Stomach (tissue), 9 donors: ENCODE measurements around the gene PLCB1. TPM values are rescaled to one million over a fixed set of nuclear protein-coding genes. Genes with fewer than 3 reads are reported as not detected.

Source experiments
- DNase-seq, 2 donors: peaks; one replicate each; pipeline versions ENCODE4 v3.0.0 to v3.0.0-alpha.2; 2013 to 2019
- H3K27ac ChIP-seq, 5 donors: fragments of 200-600 bp in 4 of 5; sonication (generic) in 4 of 5; one replicate each; pipeline ENCODE4 v1.5.1; 2013 to 2019; ENCODE audit warnings: mild to moderate bottlenecking in 1 of 5, moderate library complexity in 1 of 5
- H3K27me3 ChIP-seq, 3 donors: fragments of 200-600 bp; sonication (generic); one replicate each; pipeline ENCODE4 v1.5.1; 2017 to 2019; ENCODE audit warnings: mixed run types in 1 of 3
- H3K36me3 ChIP-seq, 4 donors: fragments of 200-600 bp; sonication (generic); 1 replicate in 3 of 4; 2 replicates in 1 of 4; pipeline ENCODE4 v1.5.1; 2016 to 2019
- H3K4me1 ChIP-seq, 4 donors: fragments of 200-600 bp; sonication (generic); one replicate each; pipeline ENCODE4 v1.5.1; 2016 to 2019
- H3K4me3 ChIP-seq, 4 donors: fragments of 200-600 bp; sonication (generic) in 3 of 4; one replicate each; pipeline ENCODE4 v1.5.1; 2016 to 2019; ENCODE audit warnings: mild to moderate bottlenecking in 1 of 4
- H3K9me3 ChIP-seq, 4 donors: fragments of 200-600 bp; sonication (generic); one replicate each; pipeline ENCODE4 v1.5.1; 2016 to 2019
- EP300 ChIP-seq: sonication (generic); formaldehyde crosslinking; IDR thresholded peaks from one replicate; pipeline ENCODE4 v1.6.1; 2017; ENCODE audit warnings: antibody characterized with exemption
- POLR2A ChIP-seq, 4 donors: fragments of 450-650 bp; IDR thresholded peaks; one replicate each; pipeline ENCODE4 v1.6.1; 2016; ENCODE audit warnings: antibody characterized with exemption in 4 of 4, control low read depth in 2 of 4, mild to moderate bottlenecking in 1 of 4, moderate library complexity in 1 of 4
- POLR2AphosphoS5 ChIP-seq, 3 donors: sonication (generic); formaldehyde crosslinking; IDR thresholded peaks; one replicate each; pipeline ENCODE4 v1.6.1; 2016; ENCODE audit warnings: antibody characterized with exemption in 3 of 3
- WGBS, 5 donors: extraction: QIAGEN DNeasy Blood & Tissue Kit in 3 of 5; methylation state at CpG; one replicate each; pipeline versions ENCODE4 v1.1.5 to v1.1.7; 2013 to 2018; 5-methylcytosine and 5-hydroxymethylcytosine counted together
- intact Hi-C: fragments of 100-400 bp; cut with DNase I; formaldehyde crosslinking; loops from one replicate; pipeline ENCODE4 v1.15.1; 2023; ENCODE audit warnings: low total_unique reads
- polyA plus RNA-seq, 3 donors: library from polyadenylated mRNA; stranded (reverse); fragments of 200-250 nt; gene quantifications; one replicate each; pipeline ENCODE4 v1.2.3, GENCODE V29; 2013
- total RNA-seq, 5 donors: library from RNA; depleted of rRNA; stranded (reverse); fragments of >200 nt; gene quantifications; one replicate each; pipeline versions ENCODE4 v1.1.0 to v1.2.3, GENCODE V29; 2014 to 2016
- TF ChIP-seq, protein P1 (sequence below), 7 experiments: fragments of 450-650 bp in 4 of 7; fragments of 200-600 bp in 3 of 7; sonication (generic) in 3 of 7; IDR thresholded peaks; one replicate each; pipeline ENCODE4 v1.5.1; 2016 to 2019; ENCODE audit warnings: antibody characterized with exemption in 7 of 7, control low read depth in 2 of 7, mild to moderate bottlenecking in 1 of 7
- donor health status: healthy with polysubstance abuse.
- donor health status: Bipolar disorder and iron deficiency.
- donor health status: healthy.

Gene PLCB1
- total and polyA plus RNA-seq, 8 donors = 4.1 to 66.5 (median 11.7) TPM

DNA sequence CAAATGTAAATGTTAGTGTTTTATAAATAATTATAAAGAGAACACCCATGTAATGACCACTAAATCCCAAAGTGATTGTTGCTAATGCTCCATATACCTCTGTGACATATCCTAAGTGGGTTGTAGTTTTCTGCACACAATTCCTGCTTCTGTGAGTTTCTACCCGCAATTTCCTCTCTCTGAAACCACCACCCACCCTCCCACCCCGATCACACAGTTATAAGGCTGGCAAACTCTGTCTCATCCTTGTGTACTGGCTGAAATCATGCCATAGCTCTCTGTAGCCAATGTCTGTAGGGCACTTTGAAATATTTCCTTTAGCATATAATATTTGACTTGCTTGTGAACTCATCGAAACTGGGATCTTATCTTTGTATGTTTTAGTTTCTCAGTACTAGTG lies 236.6 kb downstream of the PLCB1 start:
- no peaks in the 10 kb centered on the region for H3K36me3 ChIP-seq
- peaks cover 0 to 7% (median 0%) of the 10 kb centered on the region in 4 donors for H3K4me1 ChIP-seq
- no peaks in the 10 kb centered on the region for H3K27me3 ChIP-seq
- no peak overlapping the region for H3K27ac ChIP-seq
- H3K4me3 ChIP-seq = no peak overlapping the region
- H3K9me3 ChIP-seq = no peaks in the 10 kb centered on the region
- intact Hi-C loops = no loop called here
- TF ChIP-seq, protein P1, sequence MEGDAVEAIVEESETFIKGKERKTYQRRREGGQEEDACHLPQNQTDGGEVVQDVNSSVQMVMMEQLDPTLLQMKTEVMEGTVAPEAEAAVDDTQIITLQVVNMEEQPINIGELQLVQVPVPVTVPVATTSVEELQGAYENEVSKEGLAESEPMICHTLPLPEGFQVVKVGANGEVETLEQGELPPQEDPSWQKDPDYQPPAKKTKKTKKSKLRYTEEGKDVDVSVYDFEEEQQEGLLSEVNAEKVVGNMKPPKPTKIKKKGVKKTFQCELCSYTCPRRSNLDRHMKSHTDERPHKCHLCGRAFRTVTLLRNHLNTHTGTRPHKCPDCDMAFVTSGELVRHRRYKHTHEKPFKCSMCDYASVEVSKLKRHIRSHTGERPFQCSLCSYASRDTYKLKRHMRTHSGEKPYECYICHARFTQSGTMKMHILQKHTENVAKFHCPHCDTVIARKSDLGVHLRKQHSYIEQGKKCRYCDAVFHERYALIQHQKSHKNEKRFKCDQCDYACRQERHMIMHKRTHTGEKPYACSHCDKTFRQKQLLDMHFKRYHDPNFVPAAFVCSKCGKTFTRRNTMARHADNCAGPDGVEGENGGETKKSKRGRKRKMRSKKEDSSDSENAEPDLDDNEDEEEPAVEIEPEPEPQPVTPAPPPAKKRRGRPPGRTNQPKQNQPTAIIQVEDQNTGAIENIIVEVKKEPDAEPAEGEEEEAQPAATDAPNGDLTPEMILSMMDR (IDR thresholded peaks at IDR 0.05) = no peak
- no peak for TF ChIP-seq EP300
- TF ChIP-seq POLR2A (IDR thresholded peaks at IDR 0.05) = no peak
- no peak for TF ChIP-seq POLR2AphosphoS5 (IDR thresholded peaks at IDR 0.05)
- no peak for DNase-seq
- 46 to 58% (median 54%) methylated on average over 3 of the region's 3 CpGs for WGBS, 5 donors

DNA sequence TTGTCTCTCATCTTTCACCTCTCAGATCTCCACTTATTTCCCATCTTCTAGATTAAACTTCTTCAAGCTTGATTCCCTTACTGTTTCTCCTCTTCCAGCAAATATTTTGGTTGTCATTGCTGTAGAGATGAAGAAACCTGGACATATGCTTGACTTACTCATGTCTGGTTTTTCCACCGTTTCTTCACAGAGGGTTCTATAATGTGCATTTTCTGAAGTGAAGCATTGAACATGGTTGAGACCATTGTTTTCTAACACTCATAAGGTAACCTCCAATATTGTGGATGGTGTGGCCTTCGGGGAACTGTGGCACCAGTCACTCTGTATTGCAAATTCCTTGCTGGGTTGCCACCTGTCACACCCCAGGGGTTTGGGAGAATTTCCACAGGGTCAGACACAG lies 237.2 kb downstream of the PLCB1 start:
- Histone ChIP-seq H3K4me3 (no peak overlapping the region), H3K9me3 (no peaks in the 10 kb centered on the region), H3K36me3 (no peaks in the 10 kb centered on the region), H3K27ac (no peak overlapping the region), H3K27me3 (no peaks in the 10 kb centered on the region), H3K4me1 (peaks cover 0 to 7% (median 0%) of the 10 kb centered on the region in 4 donors)
- DNase-seq = no peak
- 90 to 94% (median 92%) methylated on average over 2 of the region's 2 CpGs for WGBS, 5 donors
- no peak for TF ChIP-seq EP300
- TF ChIP-seq, protein P1 (IDR thresholded peaks at IDR 0.05) = no peak
- TF ChIP-seq POLR2AphosphoS5 (IDR thresholded peaks at IDR 0.05) = no peak
- TF ChIP-seq POLR2A (IDR thresholded peaks at IDR 0.05) = no peak
- intact Hi-C loops = no loop called here

DNA sequence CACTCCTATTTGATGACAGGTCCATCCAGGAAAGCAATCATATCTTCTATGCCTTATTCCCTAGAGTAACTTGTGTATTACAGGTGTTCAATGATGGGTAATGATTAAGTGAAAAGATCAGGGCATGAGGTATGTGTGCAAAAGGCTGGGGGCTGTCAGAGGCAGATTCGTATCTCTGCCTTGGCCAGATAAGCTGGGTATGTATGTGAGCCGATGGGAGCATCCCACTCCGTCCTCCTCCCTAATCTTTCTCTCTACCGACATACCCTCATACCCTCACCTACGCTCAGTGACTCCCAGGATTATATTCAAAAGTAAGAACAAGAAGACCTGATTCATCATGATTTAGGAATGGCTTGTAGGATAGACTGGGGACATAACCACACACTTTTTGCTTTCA lies 238.7 kb downstream of the PLCB1 start:
- no peak overlapping the region for H3K27ac ChIP-seq
- no peaks in the 10 kb centered on the region for H3K9me3 ChIP-seq
- H3K27me3 ChIP-seq = no peaks in the 10 kb centered on the region
- no peak overlapping the region for H3K4me3 ChIP-seq
- 90 to 96% (median 96%) methylated on average over 5 of the region's 5 CpGs for WGBS, 5 donors
- peaks cover 0 to 7% (median 0%) of the 10 kb centered on the region in 4 donors for H3K4me1 ChIP-seq
- no peak for TF ChIP-seq POLR2A (IDR thresholded peaks at IDR 0.05)
- TF ChIP-seq POLR2AphosphoS5 (IDR thresholded peaks at IDR 0.05) = no peak
- TF ChIP-seq, protein P1 (IDR thresholded peaks at IDR 0.05) = no peak
- H3K36me3 ChIP-seq = no peaks in the 10 kb centered on the region
- DNase-seq = no peak
- intact Hi-C loops = no loop called here

DNA sequence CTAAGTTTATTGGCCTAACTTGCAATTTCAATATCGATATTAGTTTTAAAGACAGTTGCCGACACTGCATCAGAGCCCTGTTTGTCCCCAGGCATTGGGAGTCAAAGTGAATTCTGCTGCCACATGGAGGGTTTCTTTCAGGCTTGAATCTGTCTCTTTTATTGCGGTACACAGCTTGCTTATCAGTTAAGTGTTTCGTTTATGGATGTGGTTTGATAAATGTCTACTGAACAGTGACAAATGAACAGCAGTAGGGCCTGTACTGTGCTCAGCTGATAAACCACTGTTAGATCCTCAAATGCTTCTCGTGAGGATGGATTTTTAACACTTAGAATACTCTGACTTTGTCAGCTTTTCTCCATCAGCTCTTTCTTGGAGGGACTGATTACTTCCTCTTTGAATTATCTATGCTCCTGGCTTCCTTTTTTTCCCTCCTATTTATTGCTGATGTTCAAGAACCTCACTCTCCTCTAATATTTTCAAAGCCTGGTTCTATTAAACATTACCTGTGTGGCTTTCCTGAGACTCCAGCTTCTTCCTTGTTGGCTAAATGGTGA lies 240.8 kb downstream of the PLCB1 start:
- Histone ChIP-seq H3K9me3 (no peaks in the 10 kb centered on the region), H3K36me3 (no peaks in the 10 kb centered on the region), H3K4me3 (no peak overlapping the region), H3K27ac (no peak overlapping the region), H3K27me3 (no peaks in the 10 kb centered on the region), H3K4me1 (peaks cover 0 to 7% (median 0%) of the 10 kb centered on the region in 4 donors)
- WGBS, 5 donors = 40 to 65% (median 53%) methylated on average over 5 of the region's 5 CpGs
- TF ChIP-seq, protein P1 (IDR thresholded peaks at IDR 0.05) = no peak
- TF ChIP-seq POLR2A (IDR thresholded peaks at IDR 0.05) (no peak), EP300 (no peak), POLR2AphosphoS5 (IDR thresholded peaks at IDR 0.05) (no peak)
- intact Hi-C loops = no loop called here
- no peak for DNase-seq
